HepG2 (cell line): ENCODE measurements around the gene C20orf96. TPM values are rescaled to one million over a fixed set of nuclear protein-coding genes. Genes with fewer than 3 reads are reported as not detected.

Experiments used
- ATRX ChIP-seq: sonication (generic); formaldehyde crosslinking; IDR thresholded peaks from 2 replicates; pipeline ENCODE4 v1.4.0; 2020; ENCODE audit warnings: missing genetic modification reagents, borderline replicate concordance
- BHLHE40 ChIP-seq: IDR thresholded peaks from 2 replicates; pipeline ENCODE4 v1.6.1; 2011; ENCODE audit warnings: low read length, improper control_type of control experiment
- ELK4 ChIP-seq: sonication (generic); formaldehyde crosslinking; IDR thresholded peaks from 2 replicates; pipeline ENCODE4 v1.9.0; 2021; ENCODE audit warnings: missing genetic modification reagents, borderline replicate concordance
- FOXK2 ChIP-seq: fragments of 450-650 bp; IDR thresholded peaks from 2 replicates; pipeline ENCODE4 v1.6.1; 2016
- GABPA ChIP-seq, 2 experiments: IDR thresholded peaks; 2 replicates each; pipeline ENCODE4 v1.6.1; 2011 to 2016; ENCODE audit warnings: low read depth in 2 of 2, low read length in 1 of 2, missing biosample characterization in 1 of 2, missing genetic modification characterization in 1 of 2
- GATA4 ChIP-seq: sonication (generic); IDR thresholded peaks from 2 replicates; pipeline ENCODE4 v1.6.1; 2016; ENCODE audit warnings: antibody characterized with exemption, low read depth, borderline replicate concordance
- GATAD1 ChIP-seq: IDR thresholded peaks from 2 replicates; pipeline ENCODE4 v1.6.1; 2016; ENCODE audit warnings: missing genetic modification reagents, missing compliant biosample characterization
- HDAC6 ChIP-seq: fragments of 200-600 bp; sonication (generic); IDR thresholded peaks from 2 replicates; pipeline ENCODE4 v1.7.0; 2017; ENCODE audit warnings: mild to moderate bottlenecking, antibody characterized with exemption, low read length, low read depth
- HNRNPH1 ChIP-seq: fragments of 200-400 bp; formaldehyde crosslinking; optimal IDR thresholded peaks from 2 replicates; pipeline ENCODE3; 2017; ENCODE audit warnings: mild to moderate bottlenecking, low read depth, low read length
- HNRNPK ChIP-seq: fragments of 200-400 bp; formaldehyde crosslinking; IDR thresholded peaks from 2 replicates; pipeline ENCODE4 v1.6.1; 2018; ENCODE audit warnings: low read length, low read depth, moderate library complexity, mild to moderate bottlenecking; ENCODE audit not compliant: poor library complexity, severe bottlenecking
- HOXA3 ChIP-seq: sonication (generic); formaldehyde crosslinking; IDR thresholded peaks from 2 replicates; pipeline ENCODE4 v1.5.0; 2020; ENCODE audit warnings: missing genetic modification reagents
- NCOA2 ChIP-seq: sonication (generic); formaldehyde crosslinking; IDR thresholded peaks from 2 replicates; pipeline ENCODE4 v1.8.0; 2022; ENCODE audit warnings: inconsistent platforms
- NONO ChIP-seq, 2 experiments: fragments of 450-650 bp in 1 of 2; sonication (generic) in 1 of 2; formaldehyde crosslinking in 1 of 2; IDR thresholded peaks in 1 of 2; conservative IDR thresholded peaks in 1 of 2; 2 replicates each; pipeline versions ENCODE4 v1.6.1 to v1.8.0; 2017 to 2022; ENCODE audit warnings: mild to moderate bottlenecking in 1 of 2, missing genetic modification reagents in 1 of 2, moderate library complexity in 1 of 2
- NPAS2 ChIP-seq: sonication (generic); formaldehyde crosslinking; IDR thresholded peaks from 2 replicates; pipeline ENCODE4 v1.8.0; 2022; ENCODE audit warnings: mild to moderate bottlenecking, missing genetic modification reagents, borderline replicate concordance
- POLR2A ChIP-seq, 2 experiments: IDR thresholded peaks; 2 replicates each; pipeline ENCODE4 v1.6.1; 2011; ENCODE audit warnings: low read depth in 2 of 2, low read length in 2 of 2, mild to moderate bottlenecking in 1 of 2, moderate library complexity in 1 of 2; ENCODE audit not compliant: insufficient read depth in 1 of 2
- POLR2AphosphoS2 ChIP-seq: IDR thresholded peaks from 2 replicates; pipeline ENCODE4 v1.6.1; 2011; ENCODE audit warnings: low read depth, low read length, improper control_type of control experiment
- REXO4 ChIP-seq: sonication (generic); formaldehyde crosslinking; IDR thresholded peaks from 2 replicates; pipeline ENCODE4 v1.8.0; 2022; ENCODE audit warnings: missing genetic modification reagents, mild to moderate bottlenecking, borderline replicate concordance
- RFX5 ChIP-seq: IDR thresholded peaks from 2 replicates; pipeline ENCODE4 v1.6.1; 2011; ENCODE audit warnings: low read depth, low read length, improper control_type of control experiment
- SIN3A ChIP-seq: IDR thresholded peaks from 2 replicates; pipeline ENCODE4 v1.6.1; 2011; ENCODE audit warnings: low read depth, mild to moderate bottlenecking, control low read depth, low read length, borderline replicate concordance
- SRSF4 ChIP-seq: fragments of 200-400 bp; formaldehyde crosslinking; IDR thresholded peaks from one replicate; pipeline ENCODE4 v1.6.1; 2018; ENCODE audit warnings: mild to moderate bottlenecking, low read depth, low read length, moderate library complexity; ENCODE audit not compliant: poor library complexity, severe bottlenecking
- TSC22D2 ChIP-seq: sonication (generic); formaldehyde crosslinking; IDR thresholded peaks from 2 replicates; pipeline ENCODE4 v1.5.1; 2020; ENCODE audit warnings: missing genetic modification reagents, mild to moderate bottlenecking, borderline replicate concordance
- ZBTB26 ChIP-seq: IDR thresholded peaks from 2 replicates; pipeline ENCODE4 v1.6.1; 2016; ENCODE audit warnings: missing compliant biosample characterization, missing genetic modification reagents, borderline replicate concordance
- ZMYM3 ChIP-seq: sonication (generic); formaldehyde crosslinking; IDR thresholded peaks from 2 replicates; pipeline ENCODE4 v1.5.1; 2020; ENCODE audit warnings: mild to moderate bottlenecking, missing genetic modification reagents
- ZNF550 ChIP-seq: sonication (generic); formaldehyde crosslinking; IDR thresholded peaks from 2 replicates; pipeline ENCODE4 v1.4.0; 2020; ENCODE audit warnings: mild to moderate bottlenecking, missing genetic modification reagents, borderline replicate concordance
- ZNF720 ChIP-seq: sonication (generic); formaldehyde crosslinking; IDR thresholded peaks from 2 replicates; pipeline ENCODE4 v1.4.0; 2020; ENCODE audit warnings: missing genetic modification reagents
- polyA plus RNA-seq, 8 experiments: library from polyadenylated mRNA; depleted of rRNA in 3 of 8; stranded (reverse) in 7 of 8; unstranded in 1 of 8; fragments of >200 nt; fragmentation: Illumina TruSeq in 4 of 8; extraction: Trizol in 4 of 8; gene quantifications; 2 replicates each; pipeline versions ENCODE4 v1.2.1 to v1.2.3, GENCODE V29; 2011 to 2016; ENCODE audit warnings: low read depth in 4 of 8, missing spikeins in 1 of 8, mixed read lengths in 1 of 8; ENCODE audit not compliant: insufficient read depth in 1 of 8
- total RNA-seq, 5 experiments: library from RNA; depleted of rRNA; stranded (reverse); fragments of >200 nt; fragmentation: Illumina TruSeq; extraction: Trizol; gene quantifications; 2 replicates each; pipeline ENCODE4 v1.2.3, GENCODE V29; 2016; ENCODE audit warnings: low read depth in 1 of 5

The C20orf96 gene
- total and polyA plus RNA-seq, 2 of the 13 experiments (the other 11 are each of a cell fraction or from before 2014, with no cell fraction given) = 3.8 to 20.6 TPM

GRCh38 chr20:325045-325888, 34.7 kb upstream of the C20orf96 start, which contains the start of gene SOX12 (continued):
- no peak for TF ChIP-seq POLR2AphosphoS2
- peak; percentile 40; the same call in 1 of the 2 replicates for TF ChIP-seq GATAD1
- no peak for TF ChIP-seq ATRX (CRISPR knock-in tag)
- no peak; the same call in 1 of the 2 replicates for TF ChIP-seq NCOA2
- TF ChIP-seq RFX5 = peak; percentile 99
- TF ChIP-seq HNRNPH1 = peak; percentile 64
- TF ChIP-seq HDAC6 = no peak
- TF ChIP-seq HNRNPK = peak; percentile 92
- TF ChIP-seq GABPA (IDR thresholded peaks at IDR 0.05; ENCODE audit: low read depth, low read length) = no peak
- no peak for TF ChIP-seq GABPA (CRISPR knock-in tag; IDR thresholded peaks at IDR 0.05; ENCODE audit: low read depth)
- TF ChIP-seq ZNF550 (CRISPR knock-in tag) = 0 out of 2 replicates have a peak, but pooled peaks have one; percentile 21
- TF ChIP-seq ZNF720 (CRISPR knock-in tag) = no peak
- TF ChIP-seq ELK4 (CRISPR knock-in tag) = no peak
- TF ChIP-seq SIN3A = peak; percentile 90
- TF ChIP-seq FOXK2 = no peak
- peak; percentile 87 for TF ChIP-seq BHLHE40
- TF ChIP-seq TSC22D2 (CRISPR knock-in tag) = no peak
- TF ChIP-seq ZMYM3 = no peak; the same call in 1 of the 2 replicates
- no peak for TF ChIP-seq GATA4
- TF ChIP-seq POLR2A (IDR thresholded peaks at IDR 0.05; ENCODE audit: insufficient read depth in 1 of 2, low read depth in 2 of 2, low read length in 2 of 2) = peak in 1 of 2 experiments; percentile 78; a peak in 2 of 4 replicates
- TF ChIP-seq REXO4 (CRISPR knock-in tag) = no peak
- no peak for TF ChIP-seq ZBTB26 (CRISPR knock-in tag)
- TF ChIP-seq HOXA3 = peak; percentile 79
- TF ChIP-seq NONO (IDR thresholded peaks at IDR 0.05) = no peak
- peak; percentile 41; the same call in 1 of the 2 replicates for TF ChIP-seq NONO (CRISPR knock-in tag; conservative IDR thresholded peaks at IDR 0.05)
- no peak for TF ChIP-seq NPAS2 (CRISPR knock-in tag)
- no peak for TF ChIP-seq SRSF4
